Right lobe of liver (tissue), 6 donors: ENCODE data around the gene TPST1. TPM values are rescaled to one million over a fixed set of nuclear protein-coding genes. Genes with fewer than 3 reads are reported as not detected.

Source experiments
- ATAC-seq, 4 donors: fragments of 200-7000 bp; cut with Tn5 transposase; one replicate each; pipeline ENCODE4 v1.9.1; 2020; ENCODE audit warnings: mild to moderate bottlenecking in 4 of 4, moderate library complexity in 4 of 4
- DNase-seq, 3 donors: peaks; one replicate each; pipeline ENCODE4 v3.0.0-alpha.2; 2020
- H3K27ac ChIP-seq, 3 donors: fragments of 200-600 bp; one replicate each; pipeline ENCODE4 v1.8.0; 2022
- H3K27me3 ChIP-seq, 2 donors: fragments of 200-600 bp; one replicate each; pipeline ENCODE4 v1.8.0; 2022
- H3K36me3 ChIP-seq, 4 donors: fragments of 200-600 bp; sonication (generic) in 1 of 4; one replicate each; pipeline versions ENCODE4 v1.5.1 to v1.8.0; 2017 to 2022; ENCODE audit warnings: control low read depth in 1 of 4
- H3K4me1 ChIP-seq, 4 donors: fragments of 200-600 bp; sonication (generic) in 1 of 4; one replicate each; pipeline versions ENCODE4 v1.5.1 to v1.8.0; 2017 to 2022; ENCODE audit warnings: control low read depth in 1 of 4
- H3K4me3 ChIP-seq, 3 donors: fragments of 200-600 bp; one replicate each; pipeline ENCODE4 v1.8.0; 2022
- H3K9me3 ChIP-seq, 4 donors: fragments of 200-600 bp; sonication (generic) in 1 of 4; one replicate each; pipeline versions ENCODE4 v1.5.1 to v1.8.0; 2017 to 2022; ENCODE audit warnings: control low read depth in 1 of 4
- POLR2A ChIP-seq: fragments of 450-650 bp; IDR thresholded peaks from one replicate; pipeline ENCODE4 v1.6.1; 2017; ENCODE audit warnings: antibody characterized with exemption, mild to moderate bottlenecking
- WGBS: methylation state at CpG from one replicate; pipeline ENCODE4 v1.1.6; 2018; ENCODE audit warnings: low coverage, low lambda C conversion rate; ENCODE audit not compliant: insufficient coverage; ENCODE audit errors: missing lambda C conversion rate; 5-methylcytosine and 5-hydroxymethylcytosine counted together
- intact Hi-C, 2 donors: fragments of 100-400 bp; cut with DNase I; formaldehyde crosslinking; loops; one replicate each; pipeline versions ENCODE4 v1.11.2 to v1.14.1; 2022
- total RNA-seq, 6 experiments: library from RNA; depleted of rRNA in 2 of 6; stranded (reverse); fragments of >200 nt in 2 of 6; fragmentation: NEBNext Ultra II Directional in 3 of 6; extraction: Animal tissue kit (Norgen Biotek cat#: 25700) in 3 of 6; gene quantifications; one replicate each; pipeline versions ENCODE4 v1.1.0 to v1.2.4, GENCODE V29; 2016 to 2023
- TF ChIP-seq, protein P1 (sequence below), 4 donors: fragments of 200-600 bp in 3 of 4; fragments of 450-650 bp in 1 of 4; IDR thresholded peaks; one replicate each; pipeline versions ENCODE4 v1.5.1 to v1.8.0; 2016 to 2022; ENCODE audit warnings: antibody characterized with exemption in 4 of 4, mild to moderate bottlenecking in 2 of 4
- donor health status: DM: no; HTN: yes; CAD: no.
- donor health status: DM: no; HTN: no; CAD: no.
- donor health status: DM: no; HTN: no; CAD: no.
- donor health status: DM: no; HTN: yes; CAD: no.
- donor health status: DM: no; HTN: yes; CAD: no.

Gene TPST1
- total RNA-seq, 6 experiments from 2014 or later: 18.0 to 40.5 (median 26.3) TPM

DNA sequence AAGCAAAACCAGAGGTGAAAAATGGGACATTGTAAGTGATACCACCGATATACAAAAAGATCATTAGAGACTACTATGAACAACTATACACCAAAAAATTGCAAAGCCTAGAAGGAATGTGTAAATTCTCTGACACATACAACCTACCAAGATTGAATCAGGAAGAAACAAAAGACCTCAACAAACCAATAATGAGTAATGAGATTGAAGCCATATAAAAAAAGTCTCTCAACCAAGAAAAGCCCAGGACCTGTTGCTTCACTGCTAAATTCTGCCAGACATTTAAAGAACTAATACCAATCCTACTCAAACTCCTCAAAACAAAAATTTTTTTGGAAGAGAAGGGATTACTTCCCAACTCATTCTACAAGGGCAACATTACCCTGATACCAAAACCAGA lies 134.0 kb downstream of the TPST1 start:
- H3K4me3 ChIP-seq: no peak overlapping the region
- no peak for ATAC-seq
- TF ChIP-seq, protein P1, sequence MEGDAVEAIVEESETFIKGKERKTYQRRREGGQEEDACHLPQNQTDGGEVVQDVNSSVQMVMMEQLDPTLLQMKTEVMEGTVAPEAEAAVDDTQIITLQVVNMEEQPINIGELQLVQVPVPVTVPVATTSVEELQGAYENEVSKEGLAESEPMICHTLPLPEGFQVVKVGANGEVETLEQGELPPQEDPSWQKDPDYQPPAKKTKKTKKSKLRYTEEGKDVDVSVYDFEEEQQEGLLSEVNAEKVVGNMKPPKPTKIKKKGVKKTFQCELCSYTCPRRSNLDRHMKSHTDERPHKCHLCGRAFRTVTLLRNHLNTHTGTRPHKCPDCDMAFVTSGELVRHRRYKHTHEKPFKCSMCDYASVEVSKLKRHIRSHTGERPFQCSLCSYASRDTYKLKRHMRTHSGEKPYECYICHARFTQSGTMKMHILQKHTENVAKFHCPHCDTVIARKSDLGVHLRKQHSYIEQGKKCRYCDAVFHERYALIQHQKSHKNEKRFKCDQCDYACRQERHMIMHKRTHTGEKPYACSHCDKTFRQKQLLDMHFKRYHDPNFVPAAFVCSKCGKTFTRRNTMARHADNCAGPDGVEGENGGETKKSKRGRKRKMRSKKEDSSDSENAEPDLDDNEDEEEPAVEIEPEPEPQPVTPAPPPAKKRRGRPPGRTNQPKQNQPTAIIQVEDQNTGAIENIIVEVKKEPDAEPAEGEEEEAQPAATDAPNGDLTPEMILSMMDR (IDR thresholded peaks at IDR 0.05): no peak
- TF ChIP-seq POLR2A: no peak
- no peak overlapping the region for H3K27ac ChIP-seq
- no peak for DNase-seq
- intact Hi-C loops: no loop called here
- 83% methylated on average over 1 of the region's 1 CpG for WGBS
- H3K4me1 ChIP-seq: peaks cover 0 to 2% (median under 1%) of the 10 kb centered on the region in 4 donors
- H3K9me3 ChIP-seq: peaks cover 0 to 8% (median 3%) of the 10 kb centered on the region in 4 donors
- H3K27me3 ChIP-seq: no peaks in the 10 kb centered on the region
- no peaks in the 10 kb centered on the region for H3K36me3 ChIP-seq

DNA sequence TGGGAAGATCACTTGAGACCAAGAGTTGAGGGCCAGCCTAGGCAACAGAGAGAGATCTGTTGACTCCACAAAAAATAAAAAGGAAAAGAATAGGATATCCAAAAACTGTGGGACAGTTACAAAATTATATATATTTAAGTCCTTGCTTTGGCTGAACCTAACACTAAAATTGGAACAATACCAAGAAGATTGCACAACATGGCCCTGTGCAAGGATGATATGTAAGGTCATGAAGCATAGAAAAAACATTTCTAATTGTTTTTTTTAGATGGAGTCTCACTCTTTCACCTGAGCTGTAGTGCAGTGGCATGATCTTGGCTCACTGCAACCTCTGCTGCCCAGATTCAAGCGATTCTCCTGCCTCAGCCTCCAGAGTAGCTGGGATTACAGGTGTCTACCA lies 139.0 kb downstream of the TPST1 start:
- TF ChIP-seq, protein P1 (IDR thresholded peaks at IDR 0.05): no peak
- TF ChIP-seq POLR2A: no peak
- Histone ChIP-seq H3K9me3 (no peaks in the 10 kb centered on the region), H3K4me1 (peaks cover 0 to 7% (median 3%) of the 10 kb centered on the region in 4 donors), H3K4me3 (no peak overlapping the region), H3K27ac (peak overlapping the region in 1 of 3 donors; percentile 52), H3K27me3 (no peaks in the 10 kb centered on the region), H3K36me3 (no peaks in the 10 kb centered on the region)
- no CpG with 5 or more reads among the region's 1 CpG for WGBS
- no peak for DNase-seq
- ATAC-seq: peak; percentile 61 to 80 (median 78)
- intact Hi-C loops: no loop called here

- no peak for TF ChIP-seq POLR2A
- TF ChIP-seq, protein P1 (IDR thresholded peaks at IDR 0.05): no peak
- H3K4me1 ChIP-seq: peaks cover 0 to 7% (median 3%) of the 10 kb centered on the region in 4 donors
- no peak overlapping the region for H3K27ac ChIP-seq
- WGBS: 36% methylated on average over 4 of the region's 4 CpGs
- no peak for ATAC-seq
- no peaks in the 10 kb centered on the region for H3K36me3 ChIP-seq
- H3K4me3 ChIP-seq: no peak overlapping the region
- H3K27me3 ChIP-seq: no peaks in the 10 kb centered on the region
- DNase-seq: no peak
- intact Hi-C loops: no loop called here
- H3K9me3 ChIP-seq: no peaks in the 10 kb centered on the region
Observed at GRCh38 chr7:66348531-66348930, 143.4 kb downstream of the TPST1 start.

DNA sequence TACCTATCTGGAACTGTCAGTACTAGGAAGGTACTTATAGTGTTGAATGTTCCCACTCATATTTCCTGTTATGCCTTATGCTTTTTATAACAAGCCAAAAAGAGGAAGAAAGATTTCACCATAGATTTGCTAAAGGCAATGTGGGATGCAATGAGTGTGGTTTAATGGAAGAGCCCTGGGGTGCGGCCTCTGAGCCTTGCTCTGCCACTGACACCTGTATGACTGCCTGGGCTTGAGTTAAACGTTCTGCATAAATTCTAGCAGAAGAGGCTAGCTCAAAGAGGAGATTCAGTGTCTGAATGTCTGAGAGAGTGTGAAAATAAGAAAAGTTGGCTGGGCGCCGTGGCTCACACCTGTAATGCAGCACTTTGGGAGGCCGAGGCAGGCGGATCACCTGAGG lies 143.8 kb downstream of the TPST1 start:
- no peak overlapping the region for H3K4me3 ChIP-seq
- intact Hi-C loops: no loop called here
- whole genome bisulfite sequencing: 50% methylated on average over 2 of the region's 6 CpGs
- H3K27me3 ChIP-seq: no peaks in the 10 kb centered on the region
- H3K4me1 ChIP-seq: peaks cover 0 to 7% (median 3%) of the 10 kb centered on the region in 4 donors
- ATAC-seq: peak in 2 of 4 donors; percentile 15 to 37
- TF ChIP-seq, protein P1 (IDR thresholded peaks at IDR 0.05): no peak
- TF ChIP-seq POLR2A: no peak
- DNase-seq: no peak
- no peaks in the 10 kb centered on the region for H3K9me3 ChIP-seq
- no peak overlapping the region for H3K27ac ChIP-seq
- H3K36me3 ChIP-seq: no peaks in the 10 kb centered on the region

GRCh38 chr7:66352071-66352470 lies 146.9 kb downstream of the TPST1 start:
- no peak for DNase-seq
- Histone ChIP-seq H3K4me3 (no peak overlapping the region), H3K27me3 (no peaks in the 10 kb centered on the region)

More at GRCh38 chr7:66352071-66352470, 146.9 kb downstream of the TPST1 start:
- Histone ChIP-seq H3K36me3 (no peaks in the 10 kb centered on the region), H3K27ac (no peak overlapping the region), H3K4me1 (no peaks in the 10 kb centered on the region), H3K9me3 (no peaks in the 10 kb centered on the region)
- ATAC-seq: peak; percentile 58 to 78 (median 62)
- 30% methylated on average over 4 of the region's 4 CpGs for WGBS
- TF ChIP-seq, protein P1 (IDR thresholded peaks at IDR 0.05): no peak
- TF ChIP-seq POLR2A: no peak
- intact Hi-C loops: no loop called here
